ENCODE data around the gene CTCFL.

GRCh38 chr20:57567471-57568079, 42.6 kb upstream of the CTCFL start:
- TF ChIP-seq POLR2A (IDR thresholded peaks at IDR 0.05; ENCODE audit: low read depth, low read length) (no peak), POLR2AphosphoS5 (IDR thresholded peaks at IDR 0.05; ENCODE audit: low read depth, low read length) (no peak), TAF1 (IDR thresholded peaks at IDR 0.05; ENCODE audit: low read depth, low read length) (no peak), SPI1 (IDR thresholded peaks at IDR 0.05; ENCODE audit: low read depth, low read length) (no peak), PAX5 (IDR thresholded peaks at IDR 0.05; ENCODE audit: insufficient read depth, low read length, severe bottlenecking) (no peak), POU2F2 (IDR thresholded peaks at IDR 0.05; ENCODE audit: low read depth, low read length) (no peak)

Measured in GM12891 (cell line).